Measurements from ENCODE around the gene FSD2.
"Not testable (repeated sequence)": the region's sequence is repeated elsewhere in the genome, so short reads cannot be mapped to it uniquely, and the experiment has no call there.

Gene FSD2

DNA sequence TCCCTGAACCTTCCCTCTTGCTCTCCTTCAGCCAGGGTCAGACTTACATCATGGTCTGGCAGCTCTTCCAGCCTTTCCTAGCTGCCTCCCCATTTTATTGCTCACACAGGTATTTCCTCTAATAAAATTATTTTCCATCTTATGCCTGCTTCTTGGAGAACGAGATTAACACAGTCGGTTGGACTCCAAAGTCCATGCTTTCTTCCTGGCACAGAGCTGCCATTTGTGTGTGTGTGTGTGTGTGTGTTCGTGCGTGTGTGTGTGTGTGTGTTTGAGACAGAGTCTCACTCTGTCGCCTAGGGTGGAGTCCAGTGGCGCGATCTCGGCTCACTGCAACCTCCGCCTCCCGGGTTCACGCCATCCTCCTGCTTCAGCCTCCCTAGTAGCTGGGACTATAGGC, 15.5 kb downstream of the FSD2 start:
- DNase-seq: no peak

GRCh38 chr15:82789491-82789890, 16.4 kb downstream of the FSD2 start:
- no peak for DNase-seq

- DNase-seq: no peak
These were observed 17.4 kb downstream of the FSD2 start for GRCh38 chr15:82788496-82788895.

- DNase-seq: no peak
These were observed 24.5 kb downstream of the FSD2 start for GRCh38 chr15:82781349-82781748.

GRCh38 chr15:82778755-82779154, 27.1 kb downstream of the FSD2 start:
- DNase-seq: no peak

- DNase-seq: no peak
These were observed 31.4 kb downstream of the FSD2 start for GRCh38 chr15:82774496-82774895.

GRCh38 chr15:82771789-82772607, 33.9 kb downstream of the FSD2 start:
- DNase-seq: no peak

GRCh38 chr15:82768414-82769054, 37.3 kb downstream of the FSD2 start:
- no peak for DNase-seq

- DNase-seq: no peak
These were observed 38.6 kb downstream of the FSD2 start for GRCh38 chr15:82767163-82767829.

GRCh38 chr15:82766201-82766600, 39.7 kb downstream of the FSD2 start:
- DNase-seq: not testable (repeated sequence)

DNA sequence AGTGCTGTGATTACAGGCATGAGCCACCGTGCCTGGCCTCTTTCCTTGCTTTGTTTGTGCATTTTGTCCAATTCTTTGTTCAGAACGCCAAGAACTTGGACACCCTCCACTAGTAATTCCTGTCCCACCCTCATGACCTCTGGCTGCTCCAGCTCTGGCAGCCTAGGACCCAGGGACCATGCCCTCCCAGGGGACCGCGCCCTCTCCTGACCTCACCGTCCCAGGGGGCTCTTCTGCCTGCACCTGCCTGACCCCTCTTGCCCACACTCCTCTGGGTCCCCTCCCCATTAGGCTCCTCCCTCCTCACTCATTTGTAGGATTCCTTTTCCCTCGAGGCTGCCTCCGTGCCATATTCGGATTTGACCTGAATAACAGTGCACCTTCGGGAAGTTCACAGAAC, 41.1 kb downstream of the FSD2 start:
- DNase-seq: no peak

DNA sequence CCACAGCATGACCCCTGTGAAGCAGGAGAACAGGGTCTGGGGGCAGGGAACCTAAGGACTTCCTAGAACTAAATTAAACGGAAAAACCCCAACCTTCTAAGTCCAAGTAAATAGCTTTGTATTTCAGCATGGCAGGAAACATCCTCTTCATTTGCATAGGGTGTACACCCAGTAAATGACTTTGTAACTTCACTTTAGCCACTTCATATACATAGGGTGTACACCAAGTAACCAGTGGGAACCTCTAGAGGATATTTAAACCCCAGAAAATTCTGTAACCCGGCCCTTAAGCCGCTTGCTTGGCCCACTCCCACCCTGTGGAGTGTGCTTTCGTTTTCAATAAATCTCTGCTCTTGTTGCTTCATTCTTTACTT, 41.8 kb downstream of the FSD2 start:
- DNase-seq: no peak

DNA sequence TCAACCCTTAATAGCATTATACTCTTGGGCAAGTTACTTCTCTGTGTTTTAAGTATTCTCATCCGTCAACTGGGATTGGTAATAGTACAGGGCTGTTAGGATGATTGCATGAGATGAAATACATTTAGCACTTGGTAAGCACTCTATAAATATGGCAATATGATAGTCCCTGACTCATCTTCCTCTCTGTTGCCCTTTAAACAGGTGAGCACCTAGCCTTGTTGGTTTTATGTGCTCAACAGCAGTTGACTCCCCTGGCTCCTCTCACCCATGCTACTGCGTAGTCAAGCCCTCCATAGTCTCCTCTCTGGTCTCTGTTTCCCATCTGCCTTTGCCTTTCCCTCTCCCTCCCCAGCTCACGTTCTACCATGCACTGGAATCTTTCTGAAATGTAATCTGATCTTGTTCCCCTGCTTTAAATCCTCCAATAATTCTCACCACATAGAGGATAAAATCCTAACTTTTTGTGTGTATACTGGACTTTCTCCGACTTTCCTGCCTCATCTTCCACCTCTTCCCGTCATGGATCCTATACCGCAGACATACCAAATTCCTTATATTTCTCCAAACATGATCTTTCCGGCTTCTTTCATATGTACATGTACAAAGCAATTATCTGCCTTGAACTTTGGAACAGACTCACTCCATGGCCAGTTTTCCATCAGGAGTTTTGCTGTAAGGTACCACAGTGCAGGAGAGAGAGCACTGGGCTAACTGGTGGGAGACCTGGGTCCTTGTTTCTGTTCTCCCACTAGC, 42.3 kb downstream of the FSD2 start:
- no peak for DNase-seq

DNA sequence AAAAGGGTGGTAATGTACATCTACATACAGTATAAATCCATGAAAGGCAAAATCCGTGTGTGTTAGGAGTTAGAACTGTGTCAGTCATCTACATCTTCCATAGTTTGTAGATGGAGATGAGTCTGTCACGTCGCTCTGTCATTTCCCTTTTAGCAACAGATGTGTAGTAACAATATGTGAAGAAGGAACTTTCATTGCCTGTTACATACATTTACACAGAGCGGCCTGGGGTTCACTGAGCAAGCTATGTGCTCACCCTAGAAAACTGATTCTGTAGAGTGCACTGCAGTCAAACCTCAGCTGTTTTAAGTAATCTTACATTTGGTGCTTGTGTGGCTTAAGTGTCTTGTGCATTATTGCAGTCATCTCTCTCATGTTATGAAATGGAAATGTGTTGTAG, 54.6 kb downstream of the FSD2 start:
- no peak for DNase-seq

GRCh38 chr15:82750831-82751180, 55.1 kb downstream of the FSD2 start:
- DNase-seq: peak in 1 of 2 experiments; percentile 11

DNA sequence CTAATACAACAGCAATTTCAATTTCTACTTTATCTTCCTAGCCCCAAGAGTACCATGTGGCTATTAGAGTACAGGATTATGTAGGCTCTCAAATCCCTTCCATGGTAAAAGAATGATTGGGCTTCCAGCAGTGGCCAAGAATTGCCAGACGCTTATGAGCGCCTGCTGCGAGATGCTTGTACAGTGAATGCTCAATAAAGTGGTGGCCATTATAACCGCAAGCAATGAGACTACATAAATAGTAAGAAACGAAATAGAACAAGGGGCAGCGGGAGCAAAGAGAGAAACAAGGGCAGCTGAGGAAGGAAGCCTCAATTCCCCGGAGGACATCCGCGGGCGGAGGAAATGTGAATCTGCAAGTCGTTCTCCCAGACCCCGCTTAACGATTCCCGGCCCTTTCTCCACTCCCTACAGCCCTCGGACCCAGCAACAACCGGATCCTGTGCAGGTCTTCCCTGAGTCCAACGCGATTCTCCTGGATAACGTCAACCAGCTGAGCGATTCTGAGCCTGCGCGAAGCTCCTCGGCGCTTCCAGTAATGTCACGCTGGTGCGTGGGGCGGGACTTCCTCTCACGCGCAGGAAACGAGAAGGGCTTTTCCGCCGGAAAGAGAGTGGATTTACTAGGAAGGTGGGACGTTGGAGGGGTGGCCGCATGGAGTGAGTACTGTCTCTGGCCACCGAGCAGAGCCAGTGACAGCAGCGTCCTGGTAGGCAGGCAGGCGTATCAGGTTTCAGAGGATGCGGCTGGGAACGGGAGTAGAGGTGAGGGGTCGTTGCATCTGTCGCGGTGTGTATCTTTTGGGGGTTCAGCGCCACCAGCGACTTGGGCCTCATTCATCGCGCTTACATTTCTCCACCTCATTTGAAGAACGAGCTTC, 55.7 kb downstream of the FSD2 start:
- DNase-seq: peak; percentile 90 to 97

DNA sequence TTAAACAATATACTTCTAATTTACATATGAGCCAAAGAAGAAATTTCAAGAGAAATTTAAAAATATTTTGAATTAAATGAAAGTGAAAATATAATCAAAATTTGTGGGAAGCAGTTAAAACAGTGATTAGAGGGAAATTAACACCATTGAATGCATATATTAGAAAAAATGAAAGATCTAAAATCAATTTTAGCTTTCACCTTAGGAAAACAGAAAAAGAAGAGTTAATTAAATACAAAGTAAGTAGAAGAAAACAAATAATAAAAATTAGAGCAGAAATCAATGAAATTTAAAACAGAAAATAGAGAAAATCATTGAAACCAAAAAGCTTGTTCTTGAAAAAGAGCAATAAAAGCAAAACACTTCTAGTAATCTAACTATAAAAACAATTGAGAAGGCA, 57.6 kb downstream of the FSD2 start:
- DNase-seq: no peak

GRCh38 chr15:82743810-82744209, 62.1 kb downstream of the FSD2 start:
- no peak for DNase-seq

DNA sequence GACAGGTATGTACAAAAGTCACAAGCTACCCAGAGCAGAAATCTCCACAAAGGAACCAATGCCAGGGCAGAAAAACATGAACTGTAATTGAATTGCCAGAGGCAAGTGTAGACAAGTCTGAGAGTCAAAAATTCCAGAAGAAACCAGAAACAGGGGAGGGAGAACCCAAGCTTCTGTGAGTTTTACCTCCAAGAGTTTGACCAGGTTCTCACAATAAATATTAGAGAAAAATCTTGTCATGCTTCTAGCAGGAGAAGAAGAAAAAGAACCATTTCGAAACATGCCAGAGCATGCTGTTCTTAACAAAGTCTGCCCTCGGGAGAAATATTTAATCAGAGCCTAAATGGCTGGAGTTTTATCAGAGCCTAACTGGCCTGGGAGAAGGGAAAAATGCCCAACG, 63.7 kb downstream of the FSD2 start:
- DNase-seq: no peak

- no peak for DNase-seq
These were observed 66.8 kb downstream of the FSD2 start for GRCh38 chr15:82739086-82739485.

GRCh38 chr15:82737975-82738374, 67.9 kb downstream of the FSD2 start:
- no peak for DNase-seq

DNA sequence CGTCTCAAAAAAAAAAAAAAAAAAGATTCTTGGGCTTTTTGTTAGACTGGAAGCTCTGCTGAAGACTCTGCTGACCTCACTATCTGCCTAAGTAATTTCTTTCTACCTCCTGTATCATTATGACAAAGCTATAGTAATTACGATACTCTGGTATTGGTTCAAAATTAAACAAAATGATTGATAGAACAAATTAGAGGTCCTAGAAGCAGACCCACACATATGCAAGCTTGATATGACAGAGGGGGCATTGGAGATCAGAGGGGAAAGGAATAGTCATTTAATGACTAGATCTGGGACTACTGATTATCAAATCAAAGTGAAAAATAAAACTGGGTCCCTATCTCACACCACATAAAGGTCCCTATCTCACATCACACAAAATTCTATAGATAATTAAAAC, 74.3 kb downstream of the FSD2 start:
- no peak for DNase-seq
